Testis (tissue), 3 donors: ENCODE data around the gene NFATC2. TPM values are rescaled to one million over a fixed set of nuclear protein-coding genes. Genes with fewer than 3 reads are reported as not detected.

ENCODE experiments used
- DNase-seq: peaks from one replicate; pipeline ENCODE4 v3.0.0-alpha.2; 2019
- H3K27ac ChIP-seq, 2 donors: fragments of 200-600 bp; sonication (generic); one replicate each; pipeline ENCODE4 v1.5.1; 2019
- H3K27me3 ChIP-seq: fragments of 200-600 bp; sonication (generic); one replicate; pipeline ENCODE4 v1.5.1; 2019
- H3K36me3 ChIP-seq: fragments of 200-600 bp; sonication (generic); one replicate; pipeline ENCODE4 v1.5.1; 2017; ENCODE audit warnings: low read depth; ENCODE audit errors: missing control alignments
- H3K4me1 ChIP-seq: fragments of 200-600 bp; sonication (generic); one replicate; pipeline ENCODE4 v1.5.1; 2019
- H3K4me3 ChIP-seq, 2 donors: fragments of 200-600 bp; sonication (generic); one replicate each; pipeline ENCODE4 v1.5.1; 2017 to 2019
- H3K9me3 ChIP-seq: fragments of 200-600 bp; sonication (generic); one replicate; pipeline ENCODE4 v1.5.1; 2017
- POLR2A ChIP-seq: fragments of 450-650 bp; IDR thresholded peaks from one replicate; pipeline ENCODE4 v1.6.1; 2017; ENCODE audit warnings: antibody characterized with exemption, mild to moderate bottlenecking, moderate library complexity
- WGBS, 2 donors: methylation state at CpG; one replicate each; pipeline ENCODE4 v1.1.5; 2018; 5-methylcytosine and 5-hydroxymethylcytosine counted together
- intact Hi-C: fragments of 100-400 bp; cut with DNase I; formaldehyde crosslinking; loops from one replicate; pipeline ENCODE4 v1.15.1; 2023; ENCODE audit warnings: low total_unique reads
- polyA plus RNA-seq: library from polyadenylated mRNA; stranded (reverse); fragments of 350-450 nt; fragmentation: Illumina TruSeq; extraction: RNeasy Lipid Tissue Mini Kit (QIAGEN cat#74804); gene quantifications from one replicate; pipeline ENCODE4 v1.2.3, GENCODE V29; 2014; ENCODE audit warnings: low read depth, low replicate concordance; ENCODE audit not compliant: insufficient read depth
- total RNA-seq, 2 donors: library from RNA; depleted of rRNA; stranded (reverse); fragments of >200 nt; gene quantifications; one replicate each; pipeline ENCODE4 v1.2.3, GENCODE V29; 2016
- TF ChIP-seq, protein P1 (sequence below), 3 experiments: fragments of 450-650 bp in 2 of 3; fragments of 200-600 bp in 1 of 3; sonication (generic) in 1 of 3; IDR thresholded peaks; one replicate each; pipeline ENCODE4 v1.5.1; 2016 to 2019; ENCODE audit warnings: antibody characterized with exemption in 3 of 3, mild to moderate bottlenecking in 2 of 3, moderate library complexity in 1 of 3

Gene NFATC2
- total and polyA plus RNA-seq, 3 donors from 2014 or later, result 5.4 to 7.5 (median 6.5) TPM

DNA sequence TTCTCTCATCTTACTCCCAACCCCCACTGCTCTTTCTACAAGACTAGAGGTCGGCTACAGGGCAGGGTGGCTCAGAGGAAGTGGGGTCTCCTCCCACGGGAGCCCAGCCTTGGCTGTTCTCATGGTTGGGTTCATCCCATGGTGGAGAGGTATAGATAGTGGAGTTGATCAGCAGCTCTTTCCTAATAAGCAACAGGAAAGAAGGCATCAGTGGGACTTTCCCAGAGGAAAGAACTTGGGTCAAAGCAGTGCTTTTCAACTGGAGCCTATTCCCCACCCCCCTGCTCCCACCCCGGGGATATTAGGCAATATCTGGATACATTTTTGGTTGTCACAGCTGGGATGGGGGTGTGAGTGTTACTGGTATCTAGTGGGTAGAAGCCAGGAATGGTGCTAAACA lies 200.9 kb downstream of the NFATC2 start:
- Histone ChIP-seq H3K27ac (no peak overlapping the region), H3K9me3 (no peaks in the 10 kb centered on the region), H3K27me3 (no peaks in the 10 kb centered on the region), H3K36me3 (no peaks in the 10 kb centered on the region), H3K4me3 (no peak overlapping the region), H3K4me1 (peaks cover 7% of the 10 kb centered on the region)
- intact Hi-C loops, result no loop called here
- DNase-seq, result no peak
- WGBS, 2 donors, result 72 to 78% methylated on average over 3 of the region's 3 CpGs
- TF ChIP-seq, protein P1, sequence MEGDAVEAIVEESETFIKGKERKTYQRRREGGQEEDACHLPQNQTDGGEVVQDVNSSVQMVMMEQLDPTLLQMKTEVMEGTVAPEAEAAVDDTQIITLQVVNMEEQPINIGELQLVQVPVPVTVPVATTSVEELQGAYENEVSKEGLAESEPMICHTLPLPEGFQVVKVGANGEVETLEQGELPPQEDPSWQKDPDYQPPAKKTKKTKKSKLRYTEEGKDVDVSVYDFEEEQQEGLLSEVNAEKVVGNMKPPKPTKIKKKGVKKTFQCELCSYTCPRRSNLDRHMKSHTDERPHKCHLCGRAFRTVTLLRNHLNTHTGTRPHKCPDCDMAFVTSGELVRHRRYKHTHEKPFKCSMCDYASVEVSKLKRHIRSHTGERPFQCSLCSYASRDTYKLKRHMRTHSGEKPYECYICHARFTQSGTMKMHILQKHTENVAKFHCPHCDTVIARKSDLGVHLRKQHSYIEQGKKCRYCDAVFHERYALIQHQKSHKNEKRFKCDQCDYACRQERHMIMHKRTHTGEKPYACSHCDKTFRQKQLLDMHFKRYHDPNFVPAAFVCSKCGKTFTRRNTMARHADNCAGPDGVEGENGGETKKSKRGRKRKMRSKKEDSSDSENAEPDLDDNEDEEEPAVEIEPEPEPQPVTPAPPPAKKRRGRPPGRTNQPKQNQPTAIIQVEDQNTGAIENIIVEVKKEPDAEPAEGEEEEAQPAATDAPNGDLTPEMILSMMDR (IDR thresholded peaks at IDR 0.05), result no peak
- TF ChIP-seq POLR2A, result no peak

DNA sequence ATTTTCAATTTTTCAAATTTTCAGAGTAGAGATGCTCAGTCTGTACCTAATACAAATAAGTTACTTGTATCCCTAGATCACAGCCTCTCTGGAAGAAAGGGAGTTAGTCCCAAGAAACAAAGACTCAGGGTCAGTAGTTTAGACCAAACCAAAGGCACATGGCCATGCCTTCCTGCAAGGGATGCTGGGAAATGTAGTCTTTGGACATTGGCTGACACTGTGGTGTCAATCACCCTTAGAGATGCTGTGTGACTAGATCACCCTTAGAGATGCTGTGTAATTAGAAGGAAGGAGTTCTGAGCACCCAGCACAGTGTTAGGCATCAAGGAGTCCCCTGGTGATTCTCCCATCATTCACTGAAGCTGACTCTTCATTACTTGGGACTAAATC lies 202.1 kb downstream of the NFATC2 start:
- no peaks in the 10 kb centered on the region for H3K9me3 ChIP-seq
- DNase-seq, result no peak
- no peak overlapping the region for H3K4me3 ChIP-seq
- intact Hi-C loops, result no loop called here
- H3K4me1 ChIP-seq, result no peaks in the 10 kb centered on the region
- no peaks in the 10 kb centered on the region for H3K36me3 ChIP-seq
- TF ChIP-seq, protein P1 (IDR thresholded peaks at IDR 0.05), result no peak
- TF ChIP-seq POLR2A, result no peak
- H3K27me3 ChIP-seq, result no peaks in the 10 kb centered on the region
- no peak overlapping the region for H3K27ac ChIP-seq

DNA sequence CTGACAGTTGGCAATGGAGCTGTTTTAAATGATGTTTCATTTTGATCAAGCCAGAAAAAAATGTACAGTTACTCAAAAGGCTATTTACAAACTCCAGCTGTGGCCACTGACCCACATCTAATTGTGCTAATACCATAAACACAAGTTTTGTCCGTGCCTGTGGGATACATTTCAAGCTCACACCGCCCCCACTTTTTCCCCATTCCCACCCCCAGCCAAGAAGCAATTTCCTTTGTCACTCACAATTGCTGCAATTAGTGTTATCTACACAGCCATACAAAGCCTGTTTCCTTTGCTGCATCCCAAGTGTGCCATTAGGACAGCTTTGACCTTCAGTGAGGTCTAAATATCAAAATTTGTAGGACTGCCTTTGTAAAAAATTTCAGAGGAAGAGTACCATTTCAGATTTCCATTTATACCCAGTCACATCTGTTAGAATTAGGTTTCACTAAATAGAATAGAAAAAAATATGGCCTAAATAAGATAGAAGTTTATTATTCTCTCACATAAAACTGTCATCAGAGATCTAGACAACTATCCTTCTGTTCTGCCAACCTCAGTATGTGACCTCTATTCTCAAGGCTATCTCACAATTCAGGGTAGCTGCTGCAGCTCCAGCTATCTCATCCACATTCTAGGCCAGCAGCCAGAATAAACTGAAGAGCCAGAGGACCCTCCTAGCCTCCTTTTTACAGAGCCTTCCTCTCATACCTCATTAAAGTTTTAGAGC lies 202.6 kb downstream of the NFATC2 start:
- H3K9me3 ChIP-seq, result no peaks in the 10 kb centered on the region
- H3K4me1 ChIP-seq, result no peaks in the 10 kb centered on the region
- H3K4me3 ChIP-seq, result no peak overlapping the region
- TF ChIP-seq, protein P1 (IDR thresholded peaks at IDR 0.05), result no peak
- no peak for TF ChIP-seq POLR2A
- H3K27me3 ChIP-seq, result no peaks in the 10 kb centered on the region
- no peaks in the 10 kb centered on the region for H3K36me3 ChIP-seq
- no peak for DNase-seq
- no peak overlapping the region for H3K27ac ChIP-seq
- 34 to 37% methylated on average over 2 of the region's 2 CpGs for WGBS, 2 donors
- intact Hi-C loops, result no loop called here

DNA sequence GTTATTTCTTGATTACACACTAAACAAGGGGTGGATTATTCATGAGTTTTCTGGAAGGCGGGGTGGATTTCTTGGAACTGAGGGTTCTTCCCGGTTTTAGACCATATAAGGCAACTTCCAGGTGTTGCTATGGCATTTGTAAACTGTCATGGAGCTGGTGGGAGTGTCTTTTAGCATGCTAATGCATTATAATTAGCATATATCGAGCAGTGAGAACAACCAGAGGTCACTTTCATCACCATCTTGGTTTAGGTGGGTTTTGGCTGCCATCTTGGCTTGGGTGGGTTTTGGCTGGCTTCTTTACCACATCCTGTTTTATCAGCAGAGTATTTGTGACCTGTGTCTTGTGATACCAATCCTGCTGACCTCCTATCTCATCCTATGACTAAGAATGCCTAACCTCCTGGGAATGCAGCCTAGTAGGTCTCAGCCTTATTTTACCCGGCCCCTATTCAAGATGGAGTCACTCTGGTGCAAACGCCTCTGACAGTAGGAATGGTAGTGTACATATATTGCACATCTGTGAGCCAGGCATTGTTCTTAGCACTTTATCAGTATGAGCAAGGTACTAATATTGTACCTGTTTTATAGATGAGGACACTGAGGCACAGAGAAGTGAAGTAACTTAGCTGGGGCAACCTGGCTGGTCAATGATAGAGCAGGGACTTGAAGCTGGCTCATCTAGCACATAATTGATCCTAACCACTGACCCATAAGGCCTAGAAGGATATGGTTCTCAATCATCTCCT lies 203.7 kb downstream of the NFATC2 start:
- whole genome bisulfite sequencing, 2 donors, result 78 to 93% methylated on average over 5 of the region's 5 CpGs
- TF ChIP-seq POLR2A, result no peak
- TF ChIP-seq, protein P1 (IDR thresholded peaks at IDR 0.05), result no peak
- intact Hi-C loops, result no loop called here
- no peaks in the 10 kb centered on the region for H3K36me3 ChIP-seq
- no peak overlapping the region for H3K27ac ChIP-seq
- no peaks in the 10 kb centered on the region for H3K27me3 ChIP-seq
- H3K4me3 ChIP-seq, result no peak overlapping the region
- H3K9me3 ChIP-seq, result no peaks in the 10 kb centered on the region
- no peak for DNase-seq
- no peaks in the 10 kb centered on the region for H3K4me1 ChIP-seq
